HepG2 (cell line): Measurements from ENCODE around the gene EPB41L4A.

ENCODE experiments used
- CBX5 ChIP-seq: sonication (generic); formaldehyde crosslinking; IDR thresholded peaks from 2 replicates; pipeline ENCODE4 v1.4.0; 2020; ENCODE audit warnings: missing genetic modification reagents, borderline replicate concordance
- FOSL2 ChIP-seq: sonication (generic); formaldehyde crosslinking; IDR thresholded peaks from 2 replicates; pipeline ENCODE4 v1.4.0; 2020; ENCODE audit warnings: missing genetic modification reagents
- MLLT10 ChIP-seq: sonication (generic); formaldehyde crosslinking; IDR thresholded peaks from 2 replicates; pipeline ENCODE4 v1.4.0; 2020; ENCODE audit warnings: missing genetic modification reagents
- POLR2AphosphoS5 ChIP-seq: IDR thresholded peaks from 2 replicates; pipeline ENCODE4 v1.6.1; 2012; ENCODE audit warnings: low read depth, low read length
- RBM39 ChIP-seq: fragments of 200-400 bp; formaldehyde crosslinking; IDR thresholded peaks from one replicate; pipeline ENCODE4 v1.6.1; 2018; ENCODE audit warnings: antibody characterized with exemption, mild to moderate bottlenecking, low read depth, low read length; ENCODE audit not compliant: poor library complexity, severe bottlenecking
- SMARCC2 ChIP-seq: fragments of 450-650 bp; IDR thresholded peaks from 2 replicates; pipeline ENCODE4 v1.6.1; 2017; ENCODE audit warnings: antibody characterized with exemption, mild to moderate bottlenecking
- SMARCE1 ChIP-seq: fragments of 450-650 bp; IDR thresholded peaks from 2 replicates; pipeline ENCODE4 v1.6.1; 2017; ENCODE audit warnings: borderline replicate concordance
- SRF ChIP-seq: IDR thresholded peaks from 2 replicates; pipeline ENCODE4 v1.6.1; 2011; ENCODE audit warnings: mild to moderate bottlenecking, low read depth, low read length, moderate library complexity
- ZNF224 ChIP-seq: sonication (generic); formaldehyde crosslinking; IDR thresholded peaks from 2 replicates; pipeline ENCODE4 v1.5.0; 2020; ENCODE audit warnings: mild to moderate bottlenecking, missing genetic modification reagents
- TF ChIP-seq, protein P1 (sequence below): sonication (generic); formaldehyde crosslinking; IDR thresholded peaks from 2 replicates; pipeline ENCODE4 v1.5.0; 2020; ENCODE audit warnings: mild to moderate bottlenecking, missing genetic modification reagents, moderate library complexity
- TF ChIP-seq, protein P2 (sequence below): sonication (generic); formaldehyde crosslinking; IDR thresholded peaks from 2 replicates; pipeline ENCODE4 v1.5.0; 2020; ENCODE audit warnings: mild to moderate bottlenecking, missing genetic modification reagents
- TF ChIP-seq, protein P3 (sequence below): sonication (generic); formaldehyde crosslinking; IDR thresholded peaks from 2 replicates; pipeline ENCODE4 v1.5.0; 2020; ENCODE audit warnings: mild to moderate bottlenecking, missing genetic modification reagents
- TF ChIP-seq, protein P4 (sequence below), 2 experiments: fragments of 450-650 bp in 1 of 2; sonication (generic) in 1 of 2; formaldehyde crosslinking in 1 of 2; IDR thresholded peaks; 2 replicates each; pipeline versions ENCODE4 v1.6.1 to v1.8.0; 2016 to 2022; ENCODE audit warnings: antibody characterized with exemption in 1 of 2, mild to moderate bottlenecking in 1 of 2, missing genetic modification reagents in 1 of 2
- TF ChIP-seq, protein P5 (sequence below): sonication (generic); formaldehyde crosslinking; IDR thresholded peaks from 2 replicates; pipeline ENCODE4 v1.5.1; 2020; ENCODE audit warnings: missing genetic modification reagents, mild to moderate bottlenecking, borderline replicate concordance

DNA sequence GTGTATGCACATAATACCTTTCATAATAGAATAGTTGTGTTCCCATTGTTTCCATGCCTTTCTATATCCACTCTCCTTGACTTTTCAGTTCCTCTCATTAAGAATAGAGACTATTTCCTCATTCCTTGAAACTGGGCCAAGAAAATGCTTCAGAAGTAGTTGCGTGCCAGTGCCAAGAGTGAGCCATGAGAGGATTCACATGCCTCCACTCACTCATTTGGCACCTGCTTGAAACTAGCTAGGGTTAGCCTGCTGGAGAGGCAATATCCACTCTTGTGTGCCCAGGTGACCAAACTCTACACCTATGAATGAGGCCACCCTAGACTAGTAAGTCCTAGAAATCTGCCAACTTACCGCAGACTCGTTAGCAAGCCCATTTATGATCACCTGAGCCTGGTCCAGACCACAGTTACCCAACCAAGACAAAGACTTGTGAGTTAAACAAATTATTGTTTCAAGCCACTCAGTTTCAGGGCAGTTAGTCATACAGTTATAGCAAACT is 276.3 kb downstream of the EPB41L4A start:
- TF ChIP-seq ZNF224 (CRISPR knock-in tag) (no peak), CBX5 (CRISPR knock-in tag) (no peak), FOSL2 (CRISPR knock-in tag) (no peak), RBM39 (no peak), POLR2AphosphoS5 (no peak), MLLT10 (CRISPR knock-in tag) (no peak), SMARCC2 (no peak), SRF (no peak), SMARCE1 (no peak)
- TF ChIP-seq, protein P1, sequence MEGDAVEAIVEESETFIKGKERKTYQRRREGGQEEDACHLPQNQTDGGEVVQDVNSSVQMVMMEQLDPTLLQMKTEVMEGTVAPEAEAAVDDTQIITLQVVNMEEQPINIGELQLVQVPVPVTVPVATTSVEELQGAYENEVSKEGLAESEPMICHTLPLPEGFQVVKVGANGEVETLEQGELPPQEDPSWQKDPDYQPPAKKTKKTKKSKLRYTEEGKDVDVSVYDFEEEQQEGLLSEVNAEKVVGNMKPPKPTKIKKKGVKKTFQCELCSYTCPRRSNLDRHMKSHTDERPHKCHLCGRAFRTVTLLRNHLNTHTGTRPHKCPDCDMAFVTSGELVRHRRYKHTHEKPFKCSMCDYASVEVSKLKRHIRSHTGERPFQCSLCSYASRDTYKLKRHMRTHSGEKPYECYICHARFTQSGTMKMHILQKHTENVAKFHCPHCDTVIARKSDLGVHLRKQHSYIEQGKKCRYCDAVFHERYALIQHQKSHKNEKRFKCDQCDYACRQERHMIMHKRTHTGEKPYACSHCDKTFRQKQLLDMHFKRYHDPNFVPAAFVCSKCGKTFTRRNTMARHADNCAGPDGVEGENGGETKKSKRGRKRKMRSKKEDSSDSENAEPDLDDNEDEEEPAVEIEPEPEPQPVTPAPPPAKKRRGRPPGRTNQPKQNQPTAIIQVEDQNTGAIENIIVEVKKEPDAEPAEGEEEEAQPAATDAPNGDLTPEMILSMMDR: no peak
- TF ChIP-seq, protein P2, sequence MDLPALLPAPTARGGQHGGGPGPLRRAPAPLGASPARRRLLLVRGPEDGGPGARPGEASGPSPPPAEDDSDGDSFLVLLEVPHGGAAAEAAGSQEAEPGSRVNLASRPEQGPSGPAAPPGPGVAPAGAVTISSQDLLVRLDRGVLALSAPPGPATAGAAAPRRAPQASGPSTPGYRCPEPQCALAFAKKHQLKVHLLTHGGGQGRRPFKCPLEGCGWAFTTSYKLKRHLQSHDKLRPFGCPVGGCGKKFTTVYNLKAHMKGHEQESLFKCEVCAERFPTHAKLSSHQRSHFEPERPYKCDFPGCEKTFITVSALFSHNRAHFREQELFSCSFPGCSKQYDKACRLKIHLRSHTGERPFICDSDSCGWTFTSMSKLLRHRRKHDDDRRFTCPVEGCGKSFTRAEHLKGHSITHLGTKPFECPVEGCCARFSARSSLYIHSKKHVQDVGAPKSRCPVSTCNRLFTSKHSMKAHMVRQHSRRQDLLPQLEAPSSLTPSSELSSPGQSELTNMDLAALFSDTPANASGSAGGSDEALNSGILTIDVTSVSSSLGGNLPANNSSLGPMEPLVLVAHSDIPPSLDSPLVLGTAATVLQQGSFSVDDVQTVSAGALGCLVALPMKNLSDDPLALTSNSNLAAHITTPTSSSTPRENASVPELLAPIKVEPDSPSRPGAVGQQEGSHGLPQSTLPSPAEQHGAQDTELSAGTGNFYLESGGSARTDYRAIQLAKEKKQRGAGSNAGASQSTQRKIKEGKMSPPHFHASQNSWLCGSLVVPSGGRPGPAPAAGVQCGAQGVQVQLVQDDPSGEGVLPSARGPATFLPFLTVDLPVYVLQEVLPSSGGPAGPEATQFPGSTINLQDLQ (CRISPR knock-in tag): no peak
- TF ChIP-seq, protein P3, sequence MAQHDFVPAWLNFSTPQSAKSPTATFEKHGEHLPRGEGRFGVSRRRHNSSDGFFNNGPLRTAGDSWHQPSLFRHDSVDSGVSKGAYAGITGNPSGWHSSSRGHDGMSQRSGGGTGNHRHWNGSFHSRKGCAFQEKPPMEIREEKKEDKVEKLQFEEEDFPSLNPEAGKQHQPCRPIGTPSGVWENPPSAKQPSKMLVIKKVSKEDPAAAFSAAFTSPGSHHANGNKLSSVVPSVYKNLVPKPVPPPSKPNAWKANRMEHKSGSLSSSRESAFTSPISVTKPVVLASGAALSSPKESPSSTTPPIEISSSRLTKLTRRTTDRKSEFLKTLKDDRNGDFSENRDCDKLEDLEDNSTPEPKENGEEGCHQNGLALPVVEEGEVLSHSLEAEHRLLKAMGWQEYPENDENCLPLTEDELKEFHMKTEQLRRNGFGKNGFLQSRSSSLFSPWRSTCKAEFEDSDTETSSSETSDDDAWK (CRISPR knock-in tag): no peak
- TF ChIP-seq, protein P4, sequence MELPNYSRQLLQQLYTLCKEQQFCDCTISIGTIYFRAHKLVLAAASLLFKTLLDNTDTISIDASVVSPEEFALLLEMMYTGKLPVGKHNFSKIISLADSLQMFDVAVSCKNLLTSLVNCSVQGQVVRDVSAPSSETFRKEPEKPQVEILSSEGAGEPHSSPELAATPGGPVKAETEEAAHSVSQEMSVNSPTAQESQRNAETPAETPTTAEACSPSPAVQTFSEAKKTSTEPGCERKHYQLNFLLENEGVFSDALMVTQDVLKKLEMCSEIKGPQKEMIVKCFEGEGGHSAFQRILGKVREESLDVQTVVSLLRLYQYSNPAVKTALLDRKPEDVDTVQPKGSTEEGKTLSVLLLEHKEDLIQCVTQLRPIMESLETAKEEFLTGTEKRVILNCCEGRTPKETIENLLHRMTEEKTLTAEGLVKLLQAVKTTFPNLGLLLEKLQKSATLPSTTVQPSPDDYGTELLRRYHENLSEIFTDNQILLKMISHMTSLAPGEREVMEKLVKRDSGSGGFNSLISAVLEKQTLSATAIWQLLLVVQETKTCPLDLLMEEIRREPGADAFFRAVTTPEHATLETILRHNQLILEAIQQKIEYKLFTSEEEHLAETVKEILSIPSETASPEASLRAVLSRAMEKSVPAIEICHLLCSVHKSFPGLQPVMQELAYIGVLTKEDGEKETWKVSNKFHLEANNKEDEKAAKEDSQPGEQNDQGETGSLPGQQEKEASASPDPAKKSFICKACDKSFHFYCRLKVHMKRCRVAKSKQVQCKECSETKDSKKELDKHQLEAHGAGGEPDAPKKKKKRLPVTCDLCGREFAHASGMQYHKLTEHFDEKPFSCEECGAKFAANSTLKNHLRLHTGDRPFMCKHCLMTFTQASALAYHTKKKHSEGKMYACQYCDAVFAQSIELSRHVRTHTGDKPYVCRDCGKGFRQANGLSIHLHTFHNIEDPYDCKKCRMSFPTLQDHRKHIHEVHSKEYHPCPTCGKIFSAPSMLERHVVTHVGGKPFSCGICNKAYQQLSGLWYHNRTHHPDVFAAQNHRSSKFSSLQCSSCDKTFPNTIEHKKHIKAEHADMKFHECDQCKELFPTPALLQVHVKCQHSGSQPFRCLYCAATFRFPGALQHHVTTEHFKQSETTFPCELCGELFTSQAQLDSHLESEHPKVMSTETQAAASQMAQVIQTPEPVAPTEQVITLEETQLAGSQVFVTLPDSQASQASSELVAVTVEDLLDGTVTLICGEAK (IDR thresholded peaks at IDR 0.05): no peak
- TF ChIP-seq, protein P4 (CRISPR knock-in tag; IDR thresholded peaks at IDR 0.05): no peak
- TF ChIP-seq, protein P5, sequence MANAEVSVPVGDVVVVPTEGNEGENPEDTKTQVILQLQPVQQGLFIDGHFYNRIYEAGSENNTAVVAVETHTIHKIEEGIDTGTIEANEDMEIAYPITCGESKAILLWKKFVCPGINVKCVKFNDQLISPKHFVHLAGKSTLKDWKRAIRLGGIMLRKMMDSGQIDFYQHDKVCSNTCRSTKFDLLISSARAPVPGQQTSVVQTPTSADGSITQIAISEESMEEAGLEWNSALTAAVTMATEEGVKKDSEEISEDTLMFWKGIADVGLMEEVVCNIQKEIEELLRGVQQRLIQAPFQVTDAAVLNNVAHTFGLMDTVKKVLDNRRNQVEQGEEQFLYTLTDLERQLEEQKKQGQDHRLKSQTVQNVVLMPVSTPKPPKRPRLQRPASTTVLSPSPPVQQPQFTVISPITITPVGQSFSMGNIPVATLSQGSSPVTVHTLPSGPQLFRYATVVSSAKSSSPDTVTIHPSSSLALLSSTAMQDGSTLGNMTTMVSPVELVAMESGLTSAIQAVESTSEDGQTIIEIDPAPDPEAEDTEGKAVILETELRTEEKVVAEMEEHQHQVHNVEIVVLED: no peak
